GM23338 (cell line): Measurements from ENCODE around the gene SEC11A. TPM values are rescaled to one million over a fixed set of nuclear protein-coding genes. Genes with fewer than 3 reads are reported as not detected.

Experiments
- polyA plus RNA-seq: library from polyadenylated mRNA; unstranded; fragments of >200 nt; fragmentation: Nextera tagmentation; extraction: Ambion mirVana; gene quantifications from 2 replicates; pipeline ENCODE4 v1.2.1, GENCODE V29; 2016
- total RNA-seq: library from RNA; depleted of rRNA; stranded (reverse); fragments of >200 nt; shearing (Covaris generic); gene quantifications from 2 replicates; pipeline ENCODE4 v1.2.3, GENCODE V29; 2014; rRNA removed

Gene SEC11A
- total and polyA plus RNA-seq, 2 experiments from 2014 or later: 191 to 257 TPM

Other genes with a start within 250 kb of the SEC11A start
- gene ZSCAN2, start 115.1 kb downstream of the SEC11A start, total RNA-seq: 63.9 and 93.0 TPM in 2 replicates
- 42.7 and 45.8 TPM in 2 replicates for gene ZSCAN2, start 115.1 kb downstream of the SEC11A start, polyA plus RNA-seq
- 25.2 and 29.3 TPM in 2 replicates for gene WDR73, start 61.9 kb downstream of the SEC11A start, total RNA-seq
- 14.8 TPM in 2 replicates for gene WDR73, start 61.9 kb downstream of the SEC11A start, polyA plus RNA-seq
- gene NMB, start 57.9 kb downstream of the SEC11A start, total RNA-seq: 19.8 and 22.0 TPM in 2 replicates
- gene NMB, start 57.9 kb downstream of the SEC11A start, polyA plus RNA-seq: 17.0 and 18.1 TPM in 2 replicates
- 18.8 and 21.4 TPM in 2 replicates for gene ZNF592, start 32.5 kb upstream of the SEC11A start, total RNA-seq
- gene ZNF592, start 32.5 kb upstream of the SEC11A start, polyA plus RNA-seq: 4.4 and 4.7 TPM in 2 replicates
- 29.7 and 45.7 TPM in 2 replicates for gene ALPK3, start 101.2 kb upstream of the SEC11A start, total RNA-seq
- 3.7 and 4.3 TPM in 2 replicates for gene ALPK3, start 101.2 kb upstream of the SEC11A start, polyA plus RNA-seq
- gene SLC28A1, start 168.5 kb upstream of the SEC11A start, total RNA-seq: not detected in 2 replicates
- gene SLC28A1, start 168.5 kb upstream of the SEC11A start, polyA plus RNA-seq: not detected in 2 replicates